K562 (cell line): Measurements from ENCODE around the gene CCSER2. TPM values are rescaled to one million over a fixed set of nuclear protein-coding genes. Genes with fewer than 3 reads are reported as not detected.

Source experiments
- ATAC-seq: fragments of 200-7000 bp; cut with Tn5 transposase; 3 replicates; pipeline ENCODE4 v1.9.1; 2020; ENCODE audit warnings: moderate library complexity
- BruUV-seq: library from RNA; stranded (reverse); fragments of 400-500 nt; replicated peaks from 2 replicates; lab custom pipeline; 2021; lab: Mats Ljungman, UMichigan
- CTCF ChIA-PET: fragments of 300-600 bp; formaldehyde crosslinking; extraction: SDS; loops from one replicate; lab custom pipeline; 2021; ENCODE audit warnings: low intra/inter-chr PET ratio; lab: Yijun Ruan, JAX
- POLR2A ChIA-PET: fragments of 300-600, 350-650 bp; sonication (Branson Sonifier 250); formaldehyde crosslinking; extraction: SDS; loops from one replicate; lab custom pipeline; 2021; ENCODE audit warnings: antibody characterized with exemption, inconsistent platforms; lab: Yijun Ruan, JAX
- DNase-seq, 4 experiments: peaks; one replicate each; pipeline versions ENCODE4 v3.0.0 to v3.0.0-alpha.2; 2011 to 2018; ENCODE audit warnings: low spot score in 3 of 4, mixed read lengths in 3 of 4; ENCODE audit errors: extremely low read depth in 1 of 4
- FAIRE-seq: peaks from 2 replicates; lab custom pipeline; 2011; peaks lifted over from hg19 to GRCh38; lab: Jason Lieb, UNC
- H2AFZ ChIP-seq: 2 replicates; pipeline ENCODE4 v1.6.0; 2011; ENCODE audit warnings: low read depth, low read length, control low read depth, inconsistent platforms
- H3K27ac ChIP-seq: fragments of 200-600 bp; 3 replicates; pipeline ENCODE4 v1.8.0; 2011; ENCODE audit warnings: low read depth, mild to moderate bottlenecking, control low read depth, inconsistent platforms, low read length, moderate library complexity, mixed read lengths; ENCODE audit errors: extremely low read depth
- H3K27me3 ChIP-seq, 2 experiments: fragments of 300-600 bp in 1 of 2; 2 replicates in 1 of 2; 3 replicates in 1 of 2; pipeline versions ENCODE4 v1.6.0 to v1.8.0; 2011; ENCODE audit warnings: inconsistent platforms in 2 of 2, low read length in 2 of 2, mild to moderate bottlenecking in 1 of 2, mixed read lengths in 1 of 2, moderate library complexity in 1 of 2; ENCODE audit not compliant: control insufficient read depth in 2 of 2, insufficient read depth in 2 of 2
- H3K36me3 ChIP-seq: fragments of 300-600 bp; 3 replicates; pipeline ENCODE4 v1.8.0; 2011; ENCODE audit warnings: mild to moderate bottlenecking, low read length, inconsistent platforms; ENCODE audit not compliant: control insufficient read depth, insufficient read depth
- H3K4me1 ChIP-seq, 2 experiments: fragments of 200-600 bp in 1 of 2; replicated peaks in 1 of 2; 2 replicates in 1 of 2; 3 replicates in 1 of 2; pipeline versions ENCODE4 v1.5.1 to v1.8.0; 2011; ENCODE audit warnings: inconsistent platforms in 2 of 2, low read length in 2 of 2, mild to moderate bottlenecking in 1 of 2, mixed read lengths in 1 of 2, moderate library complexity in 1 of 2; ENCODE audit not compliant: control insufficient read depth in 2 of 2, insufficient read depth in 2 of 2
- H3K4me2 ChIP-seq: 2 replicates; pipeline ENCODE4 v1.6.1; 2011; ENCODE audit warnings: low read length, control low read depth, inconsistent platforms, mixed read lengths; ENCODE audit not compliant: insufficient read depth
- H3K4me3 ChIP-seq: fragments of 200-600 bp; sonication (generic), shearing (Covaris generic); 2 replicates; pipeline ENCODE4 v1.5.1; 2016; ENCODE audit warnings: control low read depth, inconsistent platforms
- H3K79me2 ChIP-seq: fragments of 200-600 bp; 3 replicates; pipeline ENCODE4 v1.8.0; 2011; ENCODE audit warnings: low read length, inconsistent platforms; ENCODE audit not compliant: control insufficient read depth, insufficient read depth
- H3K9ac ChIP-seq, 2 experiments: 2 replicates each; pipeline versions ENCODE4 v1.6.0 to v1.6.1; 2011; ENCODE audit warnings: low read depth in 2 of 2, low read length in 2 of 2, control low read depth in 1 of 2, inconsistent platforms in 1 of 2, mild to moderate bottlenecking in 1 of 2, mixed read lengths in 1 of 2; ENCODE audit not compliant: insufficient read depth in 1 of 2
- H3K9me1 ChIP-seq: one replicate; pipeline ENCODE4 v1.6.0; 2011; ENCODE audit warnings: inconsistent platforms, mild to moderate bottlenecking, low read length, moderate library complexity; ENCODE audit not compliant: control insufficient read depth, insufficient read depth
- H3K9me3 ChIP-seq: replicated peaks from 2 replicates; pipeline ENCODE4 v1.5.1; 2011; ENCODE audit warnings: low read depth, low read length, inconsistent platforms; ENCODE audit not compliant: control insufficient read depth, insufficient read depth
- H4K20me1 ChIP-seq: replicated peaks from 2 replicates; pipeline ENCODE4 v1.6.1; 2011; ENCODE audit warnings: low read length, inconsistent platforms, mixed read lengths; ENCODE audit not compliant: control insufficient read depth, insufficient read depth
- CBX2 ChIP-seq: fragments of 200-600 bp; sonication (generic); IDR thresholded peaks from one replicate; pipeline ENCODE4 v1.6.1; 2012; ENCODE audit warnings: mild to moderate bottlenecking, low read length, inconsistent platforms; ENCODE audit not compliant: insufficient read depth, poor library complexity, severe bottlenecking
- CC2D1A ChIP-seq: fragments of 450-650 bp; IDR thresholded peaks from 2 replicates; pipeline ENCODE4 v1.6.1; 2017; ENCODE audit warnings: mild to moderate bottlenecking
- NCOA4 ChIP-seq: fragments of 450-650 bp; IDR thresholded peaks from 2 replicates; pipeline ENCODE4 v1.6.1; 2018; ENCODE audit warnings: mild to moderate bottlenecking; ENCODE audit not compliant: partially characterized antibody
- ZNF699 ChIP-seq: fragments of 250-450 bp; sonication (Bioruptor Pico); IDR thresholded peaks from 2 replicates; pipeline ENCODE4 v1.8.0; 2021; ENCODE audit warnings: mild to moderate bottlenecking, moderate library complexity; ENCODE audit not compliant: insufficient replicate concordance
- WGBS: fragments of 100-300 bp; shearing (Covaris generic); methylation state at CpG from one replicate; pipeline ENCODE4 v1.1.6; 2016; ENCODE audit warnings: low coverage, mixed read lengths; ENCODE audit not compliant: insufficient coverage; ENCODE audit errors: missing lambda C conversion rate; 5-methylcytosine and 5-hydroxymethylcytosine counted together
- in situ Hi-C: fragments of 300-500 bp; cut with MboI; formaldehyde crosslinking; loops from 4 replicates; pipeline ENCODE4 v1.15.0; 2018; ENCODE audit warnings: inconsistent platforms, mixed read lengths
- intact Hi-C: fragments of 100-400 bp; cut with micrococcal nuclease; formaldehyde crosslinking; loops from 2 replicates; pipeline ENCODE4 v1.14.2; 2022
- polyA plus RNA-seq, 8 experiments: library from polyadenylated mRNA; depleted of rRNA in 4 of 8; stranded (reverse) in 5 of 8; unstranded in 3 of 8; fragments of >200 nt; fragmentation: Nextera tagmentation in 2 of 8; fragmentation: Illumina TruSeq in 1 of 8; extraction: Ambion mirVana in 2 of 8; extraction: Trizol in 1 of 8; gene quantifications; 2 replicates each; pipeline versions ENCODE4 v1.2.1 to v1.2.3, GENCODE V29; 2011 to 2014; ENCODE audit warnings: inconsistent platforms in 1 of 8, missing spikeins in 1 of 8
- total RNA-seq, 7 experiments: library from RNA; depleted of rRNA in 6 of 7; stranded (reverse); fragments of >200 nt in 6 of 7; fragmentation: Illumina TruSeq in 2 of 7; extraction: Trizol in 2 of 7; gene quantifications; 2 replicates each; pipeline versions ENCODE4 v1.2.1 to v1.2.3, GENCODE V29; 2011 to 2021; ENCODE audit warnings: low replicate concordance in 1 of 7
- TF ChIP-seq, protein P1 (sequence below): fragments of 450-650 bp; formaldehyde crosslinking; IDR thresholded peaks from 2 replicates; pipeline ENCODE4 v1.4.0; 2020; ENCODE audit warnings: mild to moderate bottlenecking
- TF ChIP-seq, protein P2 (sequence below): sonication (generic); formaldehyde crosslinking; IDR thresholded peaks from 2 replicates; pipeline ENCODE4 v1.8.0; 2022; ENCODE audit warnings: missing genetic modification reagents, mild to moderate bottlenecking, moderate library complexity, borderline replicate concordance

The CCSER2 gene
- total and polyA plus RNA-seq, 9 of the 15 experiments (the other 6 are each of a cell fraction or from before 2014, with no cell fraction given): 2.7 to 15.1 (median 9.7) TPM

DNA sequence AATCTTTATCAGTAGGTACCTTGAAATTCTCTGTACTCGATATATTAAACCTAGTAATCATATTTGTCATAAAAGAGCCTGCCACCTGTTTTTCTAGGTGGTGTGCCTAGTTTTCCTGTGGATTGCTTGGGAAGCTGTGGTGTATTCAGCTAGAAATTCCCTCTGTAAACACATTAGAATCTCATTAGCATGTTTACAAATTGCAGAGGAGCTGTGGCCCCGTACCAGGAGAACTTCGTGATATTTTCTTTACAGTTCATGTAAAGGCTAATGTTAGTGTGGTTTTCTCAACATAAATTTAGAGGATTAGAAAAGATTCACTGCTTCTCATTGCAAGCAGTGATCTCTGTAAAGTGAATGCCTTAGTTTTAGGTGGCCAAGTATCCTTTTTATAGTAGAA, 144.7 kb downstream of the CCSER2 start:
- no peak overlapping the region for H3K9ac ChIP-seq
- H3K27ac ChIP-seq: no peak overlapping the region
- H3K36me3 ChIP-seq: no peaks in the 10 kb centered on the region
- 44% methylated on average over 3 of the region's 3 CpGs for WGBS
- H2AFZ ChIP-seq: no peak overlapping the region
- no peak overlapping the region for H3K4me2 ChIP-seq
- DNase-seq (no peak), FAIRE-seq (no peak), ATAC-seq (no peak)
- ChIA-PET CTCF (no interaction called here), POLR2A (no interaction called here)
- H3K9me1 ChIP-seq: no peaks in the 10 kb centered on the region
- H3K4me1 ChIP-seq: no peaks in the 10 kb centered on the region; a peak in 2 of 5 replicates
- TF ChIP-seq CC2D1A (no peak), ZNF699 (CRISPR knock-in tag) (no peak), CBX2 (no peak), NCOA4 (no peak)
- TF ChIP-seq, protein P1, sequence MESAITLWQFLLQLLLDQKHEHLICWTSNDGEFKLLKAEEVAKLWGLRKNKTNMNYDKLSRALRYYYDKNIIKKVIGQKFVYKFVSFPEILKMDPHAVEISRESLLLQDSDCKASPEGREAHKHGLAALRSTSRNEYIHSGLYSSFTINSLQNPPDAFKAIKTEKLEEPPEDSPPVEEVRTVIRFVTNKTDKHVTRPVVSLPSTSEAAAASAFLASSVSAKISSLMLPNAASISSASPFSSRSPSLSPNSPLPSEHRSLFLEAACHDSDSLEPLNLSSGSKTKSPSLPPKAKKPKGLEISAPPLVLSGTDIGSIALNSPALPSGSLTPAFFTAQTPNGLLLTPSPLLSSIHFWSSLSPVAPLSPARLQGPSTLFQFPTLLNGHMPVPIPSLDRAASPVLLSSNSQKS (CRISPR knock-in tag): no peak
- TF ChIP-seq, protein P2, sequence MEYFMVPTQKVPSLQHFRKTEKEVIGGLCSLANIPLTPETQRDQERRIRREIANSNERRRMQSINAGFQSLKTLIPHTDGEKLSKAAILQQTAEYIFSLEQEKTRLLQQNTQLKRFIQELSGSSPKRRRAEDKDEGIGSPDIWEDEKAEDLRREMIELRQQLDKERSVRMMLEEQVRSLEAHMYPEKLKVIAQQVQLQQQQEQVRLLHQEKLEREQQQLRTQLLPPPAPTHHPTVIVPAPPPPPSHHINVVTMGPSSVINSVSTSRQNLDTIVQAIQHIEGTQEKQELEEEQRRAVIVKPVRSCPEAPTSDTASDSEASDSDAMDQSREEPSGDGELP (CRISPR knock-in tag): no peak
- no peaks in the 10 kb centered on the region for H3K9me3 ChIP-seq
- BruUV-seq: no TSS peak
- no peaks in the 10 kb centered on the region for H3K27me3 ChIP-seq
- no peaks in the 10 kb centered on the region for H4K20me1 ChIP-seq
- H3K4me3 ChIP-seq: no peak overlapping the region
- intact Hi-C loops: no loop called here
- H3K79me2 ChIP-seq: no peaks in the 10 kb centered on the region
- in situ Hi-C loops: no loop called here
